NCI-H345 treated with DMSO at 0.1 percent for 48 hours (cell line): ENCODE data around the gene KCNN3.
A peak's percentile ranks its signal among the peaks of the same experiment; 100 is the strongest.

Source experiments
- DNase-seq: peaks from one replicate; lab custom pipeline; 2025; ENCODE audit not compliant: unreplicated experiment; lab: John Stamatoyannopoulos, UW

Gene KCNN3

DNA sequence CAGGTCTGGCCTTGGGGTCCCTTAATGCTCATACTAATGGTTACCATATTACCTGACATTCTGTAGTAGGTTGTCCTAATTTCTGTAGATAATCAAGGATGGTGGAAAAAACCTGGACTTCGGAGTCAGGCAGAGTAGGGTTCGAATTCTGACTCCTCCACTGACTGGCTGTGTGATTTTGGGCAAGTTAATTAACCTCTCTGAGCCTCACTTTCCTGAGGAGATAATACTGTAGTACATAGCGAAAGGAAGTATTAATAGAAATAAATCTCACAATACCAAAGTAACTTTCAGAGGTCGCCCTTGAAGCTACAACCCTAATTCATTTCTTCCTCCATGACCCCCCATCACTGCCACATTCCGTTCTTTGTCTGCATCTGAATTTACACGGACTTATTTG lies 72.9 kb downstream of the KCNN3 start:
- DNase-seq = no peak

DNA sequence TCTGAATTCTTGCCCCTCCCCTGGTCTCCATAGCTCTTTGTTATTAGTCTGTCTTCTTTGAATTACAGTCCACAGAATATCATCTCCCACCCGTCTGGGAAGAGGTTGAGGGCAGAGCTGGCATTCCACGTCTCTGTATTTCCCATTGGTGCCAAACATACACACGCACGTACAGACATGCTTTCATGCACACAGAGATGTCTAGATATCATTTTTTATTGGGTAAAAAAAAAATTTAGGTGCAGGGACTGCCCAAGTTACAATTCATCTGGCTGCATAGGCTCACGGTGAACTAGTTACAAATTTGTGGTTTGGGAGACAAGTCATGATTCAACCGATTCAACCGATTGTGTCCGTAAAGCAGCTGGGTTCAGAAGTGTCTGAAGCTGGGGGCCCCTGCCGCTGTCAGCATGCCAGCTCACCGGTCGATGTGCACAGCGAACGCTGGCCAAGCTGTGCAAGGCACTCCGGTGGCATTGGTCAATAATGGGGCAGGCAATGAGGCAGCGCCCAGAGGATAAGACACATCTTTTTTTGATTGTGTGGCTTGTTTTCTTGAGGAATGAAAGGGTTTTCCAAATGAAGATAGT lies 73.7 kb downstream of the KCNN3 start:
- DNase-seq = no peak

DNA sequence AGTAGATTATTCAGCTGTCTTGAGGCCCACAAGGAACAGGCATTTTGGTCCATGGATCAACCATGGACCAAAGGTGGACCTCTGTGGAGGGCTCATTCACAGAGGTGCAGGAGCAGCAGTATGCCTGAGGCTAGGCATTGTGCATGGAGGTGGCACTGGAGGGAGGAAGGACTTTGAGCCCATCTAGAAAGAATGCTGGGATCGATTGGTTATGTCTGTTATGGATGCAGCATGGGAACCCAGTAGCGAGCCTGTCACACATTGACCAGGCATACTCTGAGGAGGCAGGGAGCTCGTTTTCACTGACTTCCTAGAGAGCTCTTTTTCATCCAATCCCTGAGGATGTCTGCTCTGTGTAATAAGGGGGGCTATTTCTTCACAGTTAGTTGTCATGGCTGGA lies 75.5 kb downstream of the KCNN3 start:
- DNase-seq = no peak

DNA sequence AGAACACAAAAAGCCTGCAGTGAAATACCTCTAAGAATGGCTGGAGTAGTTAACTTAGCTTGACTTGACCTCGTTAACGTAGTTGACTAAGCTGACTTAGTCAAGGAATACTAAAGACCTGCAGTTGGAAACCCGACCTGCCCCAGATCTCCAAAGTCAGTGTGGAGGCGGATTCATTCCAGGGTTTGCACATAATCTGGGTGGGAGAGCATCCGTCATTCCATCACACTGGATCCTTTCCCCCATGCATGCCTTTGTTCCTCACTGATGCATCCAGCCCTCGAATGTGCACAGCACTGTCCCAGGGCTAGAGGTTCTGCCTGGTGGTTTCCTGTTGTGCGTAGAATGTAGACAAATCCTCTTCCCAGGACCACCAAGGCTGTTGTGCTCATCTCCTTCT lies 76.4 kb downstream of the KCNN3 start:
- no peak for DNase-seq

DNA sequence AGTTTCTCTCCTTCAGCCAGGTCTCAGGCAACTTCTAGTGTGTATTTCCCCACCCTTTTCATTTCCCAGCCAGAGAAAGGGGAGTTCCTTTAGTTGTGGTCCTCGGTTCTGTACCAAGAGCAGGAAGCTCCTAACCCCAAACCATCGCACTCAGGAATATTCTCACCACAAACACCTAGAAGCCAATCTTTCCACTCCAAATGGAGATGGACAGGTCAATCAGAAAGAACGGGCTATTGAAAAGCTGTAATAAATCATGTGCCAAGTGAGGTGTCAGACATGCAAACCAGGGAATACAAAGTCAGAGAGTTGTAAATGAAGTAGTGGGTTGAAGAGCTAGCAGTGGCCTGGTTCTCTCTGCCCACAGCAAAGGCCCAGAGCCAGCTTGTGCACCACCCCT lies 77.2 kb downstream of the KCNN3 start:
- DNase-seq = no peak

DNA sequence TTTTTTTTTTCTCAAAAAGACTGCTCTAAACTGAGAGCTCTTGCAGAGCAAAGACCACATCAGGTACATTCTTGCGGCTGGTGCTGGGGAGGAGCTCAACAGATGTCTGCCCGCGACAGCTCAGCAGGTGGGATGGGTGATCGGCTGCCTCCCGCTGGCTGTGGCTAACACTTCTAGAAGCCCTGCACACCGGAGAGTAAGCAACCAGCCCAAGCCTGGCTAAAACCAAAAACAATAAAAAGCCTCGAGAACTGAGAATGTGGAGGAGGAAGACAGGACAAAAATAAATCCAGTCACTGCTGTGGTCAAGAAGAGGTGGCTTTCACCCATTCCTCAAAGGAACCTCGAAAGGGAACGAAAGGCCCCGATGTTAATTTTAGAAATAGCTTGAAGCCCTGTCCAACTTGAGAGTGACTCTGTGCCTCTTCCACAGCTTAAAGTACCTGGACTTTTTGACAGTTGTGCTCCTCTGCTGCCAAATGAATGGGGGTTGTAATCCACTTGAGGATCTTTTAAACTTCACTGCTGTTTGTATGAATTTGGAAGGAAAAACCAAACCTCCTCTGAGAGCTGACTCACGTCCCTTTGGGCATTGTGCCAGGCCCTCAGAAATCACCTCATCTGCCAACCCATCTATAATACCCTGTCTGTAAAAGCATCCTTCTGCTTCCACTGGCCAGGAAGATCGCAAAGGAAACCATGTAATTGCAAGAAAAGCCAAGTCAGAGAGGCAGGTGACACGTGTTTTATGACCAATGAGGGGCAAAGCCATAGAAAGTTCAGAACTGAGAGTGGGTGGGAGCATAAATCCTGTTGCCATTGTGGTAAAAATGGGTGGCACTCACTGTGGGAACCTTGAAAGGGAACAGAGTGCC lies 78.6 kb downstream of the KCNN3 start:
- DNase-seq = peak; percentile 76

DNA sequence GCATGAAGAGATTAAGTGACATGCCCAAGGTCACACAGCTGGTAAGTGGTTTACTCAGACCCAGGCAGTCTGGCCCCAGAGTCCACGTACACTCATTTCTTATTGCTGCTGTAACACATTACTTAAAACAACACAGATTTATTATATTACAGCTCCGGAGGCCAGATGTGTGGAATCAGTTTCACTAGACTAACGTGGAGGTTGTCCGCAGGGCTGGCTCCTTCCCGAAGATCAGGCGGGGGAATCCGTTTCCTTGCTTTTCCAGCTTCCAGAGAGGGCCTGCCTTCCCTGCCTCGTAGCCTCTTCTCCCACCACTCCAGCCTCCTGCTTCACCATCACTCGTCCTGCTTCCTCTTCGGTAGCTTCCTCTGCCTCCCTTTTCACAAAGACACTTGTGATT lies 81.2 kb downstream of the KCNN3 start:
- no peak for DNase-seq

DNA sequence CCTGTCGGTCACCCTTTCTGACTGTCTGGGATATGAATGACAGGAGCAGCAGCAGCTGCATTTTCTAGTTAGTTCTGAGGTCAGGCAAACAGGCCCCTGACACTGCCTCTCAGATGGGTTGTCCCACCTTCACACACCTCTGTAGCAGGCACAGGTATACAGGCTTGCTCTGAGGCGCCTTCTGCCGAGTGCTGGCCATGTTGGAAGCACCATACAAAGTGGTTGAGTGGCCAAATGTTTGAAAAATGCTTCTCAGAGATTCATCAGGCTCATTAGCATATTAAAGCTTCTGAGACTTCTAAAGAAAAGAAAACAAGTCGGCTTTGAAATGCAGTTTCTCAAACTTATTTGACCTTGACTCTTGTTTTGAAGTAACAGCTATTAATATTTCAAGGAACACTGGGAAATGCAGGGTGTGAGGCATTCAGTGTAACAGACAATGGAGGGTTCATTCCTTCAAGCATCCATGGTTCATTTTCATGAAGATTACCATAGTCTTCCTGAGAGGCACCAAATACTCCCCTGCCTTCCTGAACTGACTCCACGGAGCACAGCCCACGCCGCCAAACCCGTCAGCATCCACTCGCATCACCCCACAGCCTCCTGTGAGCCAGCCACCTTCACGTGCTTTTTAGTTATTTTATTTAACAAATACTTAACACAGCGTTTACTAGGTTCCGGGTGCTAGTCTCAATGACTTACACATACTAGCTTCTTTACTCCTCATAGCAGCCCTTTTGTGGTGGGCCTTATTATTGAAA lies 81.8 kb downstream of the KCNN3 start:
- no peak for DNase-seq

DNA sequence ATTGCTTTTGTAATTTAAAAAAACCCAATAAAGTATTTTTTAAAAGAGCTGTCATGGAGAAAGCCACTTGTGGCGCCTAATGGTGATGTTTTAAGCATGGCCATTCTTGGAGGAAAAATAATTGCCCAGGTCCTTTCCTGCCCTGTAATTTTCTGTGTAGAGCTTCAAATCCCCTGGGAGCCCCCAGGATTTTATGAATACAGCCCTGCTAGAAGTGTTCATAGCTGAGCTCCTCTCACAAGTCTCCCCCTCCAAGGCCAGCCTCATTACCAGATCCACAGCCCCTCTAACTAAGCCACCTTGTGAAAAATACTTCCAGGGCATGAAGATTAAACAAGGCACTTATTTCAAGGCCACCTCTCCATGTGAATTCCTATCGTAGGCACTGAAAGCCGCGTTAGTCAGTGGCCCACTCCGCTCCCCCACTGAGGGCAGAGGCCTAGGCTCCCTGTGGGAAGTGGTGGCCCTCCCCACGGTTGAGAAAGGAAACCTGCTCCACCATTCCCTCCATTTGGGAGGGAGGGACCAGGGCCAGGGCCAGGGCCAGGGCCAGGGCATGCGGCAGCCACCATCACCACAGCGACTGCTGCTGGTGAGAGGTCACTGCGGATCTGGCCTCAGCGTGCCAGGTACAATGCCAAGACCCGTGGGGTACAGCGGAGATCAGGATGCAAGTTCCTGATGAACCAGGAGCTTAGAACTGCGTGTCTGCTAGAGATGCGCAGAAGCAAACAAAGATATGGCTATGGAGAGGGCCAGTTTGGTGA lies 83.1 kb downstream of the KCNN3 start:
- no peak for DNase-seq

DNA sequence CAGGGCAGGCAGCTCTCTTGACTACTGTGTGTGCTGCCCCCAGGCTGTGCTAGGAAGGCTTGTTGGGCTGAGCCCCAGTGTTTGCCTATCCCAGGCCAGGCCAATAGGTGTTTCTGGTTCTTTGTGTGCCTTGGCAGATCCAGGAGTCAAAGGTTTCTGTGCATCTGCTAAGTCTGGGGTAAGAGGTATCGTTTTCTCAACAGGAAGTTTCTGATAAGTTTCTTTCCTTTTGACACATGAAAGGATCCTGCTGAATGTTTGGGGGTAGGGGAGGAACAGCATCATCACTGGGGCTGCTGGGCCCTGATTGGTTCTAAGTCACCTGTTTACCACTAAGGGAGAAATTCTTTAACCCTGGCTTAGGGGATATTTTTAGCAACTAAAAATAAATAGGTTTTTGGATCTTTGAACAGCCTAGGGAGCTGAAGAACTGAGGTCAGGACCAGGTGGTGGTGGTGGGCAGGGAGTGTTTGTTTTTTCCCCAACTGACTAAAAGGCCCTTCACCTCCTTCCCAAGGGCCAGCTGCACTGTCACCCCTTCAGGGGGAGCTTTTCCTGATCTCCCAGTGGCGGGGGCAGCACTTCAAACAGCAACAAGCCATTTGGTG lies 85.1 kb downstream of the KCNN3 start:
- DNase-seq = no peak

DNA sequence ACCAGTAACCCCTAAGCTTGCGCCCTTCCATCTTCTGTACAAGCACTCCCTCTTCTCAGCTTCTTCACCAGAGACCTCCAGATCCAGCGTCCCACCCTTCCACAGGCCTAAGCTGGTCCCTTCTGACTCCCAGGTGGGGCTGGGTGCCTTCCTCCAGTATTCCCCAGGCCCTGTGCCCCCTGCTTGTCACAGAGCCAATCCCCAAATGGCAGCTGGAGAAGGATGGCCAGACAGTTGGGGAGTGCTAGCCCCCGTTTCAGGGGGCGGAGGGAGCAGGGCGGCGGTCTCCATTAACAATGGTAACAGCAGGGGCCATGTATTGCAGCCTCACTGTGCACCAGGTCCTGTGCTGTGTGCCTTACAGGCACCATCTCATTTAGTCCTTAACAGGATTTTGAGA lies 85.7 kb downstream of the KCNN3 start:
- no peak for DNase-seq

DNA sequence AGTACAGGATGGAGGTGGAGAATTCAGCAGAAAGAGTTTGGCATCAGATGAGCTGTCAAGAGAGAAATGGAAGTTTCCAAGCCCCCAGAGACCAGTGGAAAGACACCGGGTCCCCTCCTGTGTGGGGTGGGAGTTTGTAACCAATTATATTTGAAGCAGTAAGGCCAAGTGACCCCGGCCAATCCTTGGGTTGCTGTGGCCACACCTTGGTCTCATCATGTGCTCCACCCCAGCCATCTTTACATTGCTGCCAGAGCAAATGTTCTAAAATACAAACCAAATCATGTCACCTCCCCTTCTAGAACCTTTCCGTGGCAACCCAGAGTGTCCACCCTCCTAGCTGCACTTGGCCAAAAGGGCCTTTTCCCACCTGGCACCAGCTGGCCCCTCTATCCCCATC lies 86.1 kb downstream of the KCNN3 start:
- no peak for DNase-seq

DNA sequence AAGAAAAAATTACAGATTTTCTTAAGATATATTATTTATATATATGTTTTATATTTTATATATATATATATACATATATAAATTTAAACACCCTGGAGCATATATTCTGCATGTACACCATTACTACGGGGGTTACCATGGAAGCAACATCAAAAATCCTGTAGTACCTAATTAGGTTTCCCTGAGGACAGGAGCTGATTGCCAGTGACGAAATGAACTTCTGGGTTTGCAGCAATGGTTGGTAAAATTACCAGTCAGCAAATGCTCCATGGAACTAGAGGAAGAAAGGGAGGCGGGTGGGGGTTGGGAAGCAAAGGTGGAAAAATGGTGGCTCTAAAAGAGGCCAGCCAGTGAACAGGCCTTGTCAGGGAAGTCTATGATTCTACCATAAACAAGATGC lies 89.5 kb downstream of the KCNN3 start:
- DNase-seq = no peak

DNA sequence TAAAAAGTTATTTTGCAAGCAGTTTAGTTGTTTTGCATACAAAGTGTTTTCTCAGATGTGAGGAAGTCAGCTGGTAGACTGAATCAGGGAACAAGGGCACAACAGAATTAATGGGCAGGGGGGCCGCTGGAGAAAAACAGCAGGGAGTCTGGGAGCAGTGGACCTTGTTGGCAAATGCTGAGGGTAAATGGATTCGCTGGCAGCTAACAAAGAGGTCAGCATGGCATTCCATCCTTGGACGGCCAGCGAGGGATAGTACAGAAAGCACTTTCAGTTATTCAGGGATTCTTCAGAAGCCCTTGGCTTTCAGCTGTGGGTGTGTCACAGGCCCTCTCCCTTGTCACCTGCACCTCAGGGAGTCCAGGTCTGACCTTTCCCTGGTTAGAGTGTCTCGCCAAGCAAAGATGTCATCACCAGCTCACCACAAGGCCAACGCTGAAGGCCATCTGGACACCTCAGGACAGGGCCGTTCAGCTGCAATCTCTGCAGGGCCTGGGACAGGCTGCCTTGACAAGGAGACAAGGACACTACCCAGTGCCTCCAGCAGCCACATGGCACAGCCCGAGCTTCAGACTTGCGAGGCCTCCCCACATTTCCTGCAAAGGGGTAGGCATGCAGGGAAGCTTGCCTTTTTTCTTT lies 90.4 kb downstream of the KCNN3 start:
- no peak for DNase-seq

DNA sequence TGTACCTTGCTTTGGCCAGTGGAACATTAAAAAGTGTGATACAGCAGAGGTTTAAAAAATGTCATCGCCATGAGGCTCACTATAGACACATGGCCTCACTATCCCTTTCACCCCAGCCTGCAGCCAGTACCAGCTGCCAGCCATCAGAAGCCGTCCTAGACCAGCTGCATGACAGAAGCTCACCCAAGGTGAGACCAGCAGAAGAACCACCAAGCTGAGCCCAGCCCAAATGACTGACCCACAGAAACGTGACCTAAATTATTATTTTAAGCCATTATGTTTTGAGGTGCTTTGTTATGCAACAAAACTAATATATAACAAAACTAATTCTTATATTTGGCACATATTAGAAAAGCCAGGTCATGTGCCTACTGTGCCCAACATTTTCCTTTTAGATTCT lies 91.1 kb downstream of the KCNN3 start:
- DNase-seq = no peak

DNA sequence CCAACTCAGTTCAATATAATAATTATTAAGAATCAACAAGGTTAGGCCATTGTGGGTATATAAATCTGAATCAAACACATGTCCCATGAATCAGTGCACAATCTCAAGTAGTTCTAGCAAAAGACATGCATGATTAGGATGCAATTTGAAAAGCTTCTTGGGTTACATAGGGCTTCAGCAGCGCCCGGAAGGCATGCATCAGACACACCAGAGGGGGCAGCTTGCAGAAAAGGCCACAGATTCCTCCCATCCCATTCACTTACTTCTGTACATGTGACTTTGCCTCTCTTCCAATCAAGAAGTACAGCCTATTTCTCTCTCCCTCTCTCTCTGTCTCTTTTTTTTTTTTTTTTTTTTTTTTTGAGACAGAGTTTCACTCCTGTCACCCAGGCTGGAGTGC lies 91.8 kb downstream of the KCNN3 start:
- no peak for DNase-seq

DNA sequence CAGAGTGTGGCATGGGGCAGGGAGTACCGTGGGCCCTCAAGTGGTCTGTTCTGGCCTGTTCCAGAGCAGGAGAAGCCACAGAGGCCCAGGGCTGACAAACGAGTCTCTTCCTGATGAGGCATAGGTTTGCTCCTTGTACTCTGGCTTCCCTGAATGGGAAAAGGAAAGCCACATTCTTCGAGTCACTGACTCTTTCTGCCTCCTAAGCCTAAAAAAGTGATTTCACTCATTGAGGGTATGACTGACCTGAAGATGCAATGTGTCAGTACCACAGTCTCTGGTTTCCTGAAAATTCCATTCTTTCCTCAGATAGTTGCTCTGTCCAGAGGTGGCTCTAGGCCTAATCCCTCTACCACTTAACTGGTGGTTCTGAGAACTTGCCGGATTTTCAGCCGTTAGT lies 92.3 kb downstream of the KCNN3 start:
- no peak for DNase-seq

DNA sequence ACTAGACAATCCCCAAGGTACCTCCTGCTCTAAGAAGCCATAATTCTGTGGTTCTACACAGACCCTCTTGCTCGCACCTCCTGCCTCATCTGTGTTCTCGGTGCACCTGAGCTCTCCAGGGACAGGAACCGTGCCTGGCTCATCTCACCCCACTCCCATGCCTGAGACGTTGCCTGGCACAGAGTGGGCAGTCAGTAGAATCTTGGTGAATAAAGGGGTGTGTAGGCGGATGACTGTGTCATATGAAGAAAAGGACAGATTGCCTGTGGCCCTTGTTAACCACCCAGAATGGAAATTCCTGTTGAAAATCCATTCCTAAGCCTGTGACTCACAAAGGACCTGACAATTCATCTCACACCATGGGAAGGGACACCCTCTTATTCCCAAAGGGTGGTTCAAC lies 92.9 kb downstream of the KCNN3 start:
- no peak for DNase-seq

DNA sequence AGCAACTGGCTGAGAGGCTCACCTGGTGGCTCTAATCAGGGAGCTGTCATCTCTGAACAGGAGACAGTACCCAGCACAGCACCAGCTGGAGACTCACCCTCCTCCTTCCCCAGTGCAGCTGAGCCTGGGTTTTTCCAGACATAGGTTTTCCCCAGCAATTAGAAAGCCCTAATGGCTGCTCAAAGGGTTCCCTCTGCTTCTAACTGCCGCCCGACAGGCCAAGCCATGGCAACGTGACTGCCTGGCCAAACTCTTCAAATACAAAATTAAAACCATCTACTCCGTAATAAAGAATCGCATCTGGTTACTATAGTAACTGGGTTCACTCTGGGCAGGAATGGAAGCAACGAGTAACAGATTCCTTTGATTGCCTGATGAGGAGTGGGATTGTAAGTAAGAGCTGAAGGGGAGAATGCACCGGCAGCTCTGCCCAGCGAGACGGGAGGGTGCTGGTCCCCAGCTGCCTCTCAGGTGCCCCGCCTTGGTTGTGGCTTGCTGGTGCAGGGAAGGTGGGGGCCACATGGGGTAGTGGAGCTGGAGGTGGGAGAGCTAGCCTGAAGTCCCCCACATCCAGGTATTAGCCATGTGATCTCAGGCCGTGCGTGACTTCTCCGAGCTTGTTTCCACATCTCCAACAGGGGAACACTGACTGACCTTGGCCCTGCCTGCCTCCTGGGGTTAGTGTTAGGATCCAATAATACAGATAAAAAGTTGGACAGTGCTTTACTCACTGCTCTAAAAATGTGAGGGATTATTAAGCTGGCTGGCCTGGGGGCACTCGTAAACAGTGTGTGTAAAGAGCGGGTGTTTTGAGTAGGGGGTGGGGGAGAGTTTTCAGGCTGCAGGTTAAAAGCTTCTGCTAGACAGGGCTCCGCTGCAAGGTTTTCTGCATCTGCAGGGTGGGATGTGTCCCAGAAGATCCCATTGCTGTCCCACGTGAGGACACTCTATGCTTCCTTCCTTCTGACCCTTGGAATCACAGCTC lies 94.2 kb downstream of the KCNN3 start:
- DNase-seq = no peak
